Mammary epithelial cell (primary cell): ENCODE data around the gene SLC12A9.

ENCODE experiments used
- EZH2 ChIP-seq: IDR thresholded peaks from 2 replicates; pipeline ENCODE4 v1.6.1; 2012; ENCODE audit warnings: low read length, inconsistent platforms, borderline replicate concordance
- TF ChIP-seq, protein P1 (sequence below), 2 donors: IDR thresholded peaks in 1 of 2; conservative IDR thresholded peaks in 1 of 2; 2 replicates each; pipeline ENCODE4 v1.5.1; 2011 to 2012; ENCODE audit warnings: inconsistent platforms in 2 of 2, low read length in 2 of 2, mild to moderate bottlenecking in 2 of 2, control low read depth in 1 of 2, low read depth in 1 of 2; ENCODE audit not compliant: insufficient read depth in 1 of 2; ENCODE audit errors: extremely low read depth in 1 of 2

DNA sequence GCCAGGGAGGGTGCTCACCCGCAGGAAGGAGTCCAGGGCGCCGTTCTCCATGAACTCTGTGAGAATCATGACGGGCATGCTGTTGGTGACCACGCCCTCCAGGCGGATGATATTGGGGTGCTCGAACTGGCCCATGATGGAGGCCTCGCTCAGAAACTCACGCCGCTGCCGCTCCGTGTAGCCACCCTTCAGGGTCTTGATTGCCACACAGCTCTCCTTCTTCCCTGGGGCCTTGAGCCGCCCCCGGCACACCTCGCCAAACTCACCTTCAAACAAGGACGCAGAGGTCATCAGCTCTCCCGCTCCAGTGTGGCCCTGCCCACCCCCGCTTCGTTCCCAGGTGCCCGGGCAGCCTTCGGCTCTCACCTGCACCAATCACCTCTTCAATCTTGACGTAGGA, 39.8 kb upstream of the SLC12A9 start:
- TF ChIP-seq, protein P1, sequence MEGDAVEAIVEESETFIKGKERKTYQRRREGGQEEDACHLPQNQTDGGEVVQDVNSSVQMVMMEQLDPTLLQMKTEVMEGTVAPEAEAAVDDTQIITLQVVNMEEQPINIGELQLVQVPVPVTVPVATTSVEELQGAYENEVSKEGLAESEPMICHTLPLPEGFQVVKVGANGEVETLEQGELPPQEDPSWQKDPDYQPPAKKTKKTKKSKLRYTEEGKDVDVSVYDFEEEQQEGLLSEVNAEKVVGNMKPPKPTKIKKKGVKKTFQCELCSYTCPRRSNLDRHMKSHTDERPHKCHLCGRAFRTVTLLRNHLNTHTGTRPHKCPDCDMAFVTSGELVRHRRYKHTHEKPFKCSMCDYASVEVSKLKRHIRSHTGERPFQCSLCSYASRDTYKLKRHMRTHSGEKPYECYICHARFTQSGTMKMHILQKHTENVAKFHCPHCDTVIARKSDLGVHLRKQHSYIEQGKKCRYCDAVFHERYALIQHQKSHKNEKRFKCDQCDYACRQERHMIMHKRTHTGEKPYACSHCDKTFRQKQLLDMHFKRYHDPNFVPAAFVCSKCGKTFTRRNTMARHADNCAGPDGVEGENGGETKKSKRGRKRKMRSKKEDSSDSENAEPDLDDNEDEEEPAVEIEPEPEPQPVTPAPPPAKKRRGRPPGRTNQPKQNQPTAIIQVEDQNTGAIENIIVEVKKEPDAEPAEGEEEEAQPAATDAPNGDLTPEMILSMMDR (conservative IDR thresholded peaks at IDR 0.05 in 1 of 2, IDR thresholded peaks at IDR 0.05 in 1 of 2; ENCODE audit: extremely low read depth in 1 of 2, insufficient read depth in 1 of 2, low read depth in 1 of 2, low read length in 2 of 2), result no peak
- TF ChIP-seq EZH2, result no peak
